Stimulated activated CD8-positive, alpha-beta memory T cell treated with anti-CD3 and anti-CD28 coated beads, Interleukin-4, amount 100 ng/mL, for 1 hour (primary cell): Measurements from ENCODE around the gene HMGN5.

ENCODE experiments used
- DNase-seq, 2 donors: peaks; one replicate each; pipeline ENCODE4 v3.0.0-alpha.2; 2020; ENCODE audit warnings: low read depth in 2 of 2, low spot score in 1 of 2

The HMGN5 gene

GRCh38 chrX:81201671-81202455 lies at the start of gene HMGN5, which contains the start of gene SH3BGRL:
Gene HMGN5, minus strand, starts transcription at chrX:81201913. Its CDS starts 80,364 bp downstream, at chrX:81121549.
Gene SH3BGRL, plus strand, starts transcription at chrX:81202102. Its CDS starts 99 bp downstream, at chrX:81202201.
- peak in 1 of 2 donors; percentile 45 for DNase-seq

- DNase-seq = no peak
These were observed 40.0 kb upstream of the HMGN5 start for GRCh38 chrX:81241753-81242152.

GRCh38 chrX:81240701-81241331 lies 39.1 kb upstream of the HMGN5 start:
- DNase-seq = no peak

GRCh38 chrX:81238166-81238565 lies 36.5 kb upstream of the HMGN5 start:
- no peak for DNase-seq

- no peak for DNase-seq
These were observed 35.8 kb upstream of the HMGN5 start for GRCh38 chrX:81237516-81237915.

GRCh38 chrX:81232218-81232617 lies 30.5 kb upstream of the HMGN5 start:
- DNase-seq = no peak

GRCh38 chrX:81231476-81231875 lies 29.8 kb upstream of the HMGN5 start:
- DNase-seq = no peak

GRCh38 chrX:81229901-81230300 lies 28.2 kb upstream of the HMGN5 start:
- no peak for DNase-seq

GRCh38 chrX:81229229-81229628 lies 27.5 kb upstream of the HMGN5 start:
- DNase-seq = no peak

- no peak for DNase-seq
These were observed 14.0 kb upstream of the HMGN5 start for GRCh38 chrX:81215685-81216084.

- no peak for DNase-seq
These were observed 7.2 kb upstream of the HMGN5 start for GRCh38 chrX:81208916-81209315.

- DNase-seq = no peak
These were observed 4.8 kb upstream of the HMGN5 start for GRCh38 chrX:81206476-81206875.

GRCh38 chrX:81205551-81205950 lies 3.8 kb upstream of the HMGN5 start:
- DNase-seq = no peak

GRCh38 chrX:81202943-81203342 lies 1.2 kb upstream of the HMGN5 start:
- no peak for DNase-seq

GRCh38 chrX:81202456-81202819 lies 725 bp upstream of the HMGN5 start:
- no peak for DNase-seq

- no peak for DNase-seq
These were observed 642 bp downstream of the HMGN5 start for GRCh38 chrX:81201071-81201470.

GRCh38 chrX:81195712-81196111 lies 6.0 kb downstream of the HMGN5 start:
- peak; percentile 17 to 19 for DNase-seq

GRCh38 chrX:81195259-81195658 lies 6.5 kb downstream of the HMGN5 start:
- no peak for DNase-seq

- no peak for DNase-seq
These were observed 27.4 kb downstream of the HMGN5 start for GRCh38 chrX:81174286-81174685.

GRCh38 chrX:81168391-81168790 lies 33.3 kb downstream of the HMGN5 start:
- no peak for DNase-seq

GRCh38 chrX:81121513-81122363 lies 80.0 kb downstream of the HMGN5 start:
- peak; percentile 53 to 69 for DNase-seq

- DNase-seq = no peak
These were observed 80.8 kb downstream of the HMGN5 start for GRCh38 chrX:81120936-81121371.
